Skeletal muscle cell (primary cell): ENCODE measurements around the gene DENND1A.

Experiments
- DNase-seq: peaks from one replicate; pipeline ENCODE4 v3.0.0-alpha.2; 2010; ENCODE audit warnings: low read depth
- H3K4me3 ChIP-seq: 2 replicates; pipeline ENCODE4 v1.5.1; 2011; ENCODE audit warnings: low read depth, mild to moderate bottlenecking, control low read depth, low read length, moderate library complexity

Gene DENND1A

GRCh38 chr9:123615381-123615780 lies 314.5 kb downstream of the DENND1A start:
- no peak for DNase-seq
- no peak overlapping the region for H3K4me3 ChIP-seq

- no peak overlapping the region for H3K4me3 ChIP-seq
Measured at GRCh38 chr9:123614306-123615263, 315.3 kb downstream of the DENND1A start.

GRCh38 chr9:123611226-123611625 lies 318.7 kb downstream of the DENND1A start:
- DNase-seq: peak; percentile 7
- H3K4me3 ChIP-seq: no peak overlapping the region

More at GRCh38 chr9:123614306-123615263, 315.3 kb downstream of the DENND1A start:
- no peak for DNase-seq

DNA sequence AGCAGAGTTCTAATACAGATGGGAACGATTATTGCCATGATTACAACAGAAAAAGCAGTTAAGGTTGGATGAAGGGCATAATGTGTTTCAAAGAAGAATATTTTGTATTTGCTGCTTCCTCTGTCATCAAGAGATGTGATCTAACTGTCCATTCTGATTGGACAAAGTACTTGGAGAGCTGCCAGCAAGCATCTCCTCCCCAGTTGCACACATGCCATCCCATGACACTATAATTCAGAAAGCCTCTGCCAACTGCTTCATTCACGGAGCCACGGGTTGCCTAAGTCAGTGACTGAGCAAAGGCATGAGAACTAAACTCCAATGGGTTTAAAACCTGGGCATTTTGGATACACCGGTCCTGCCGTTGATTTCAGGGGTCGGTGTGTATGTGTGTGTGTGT lies 320.1 kb downstream of the DENND1A start:
- no peak overlapping the region for H3K4me3 ChIP-seq
- DNase-seq: no peak

DNA sequence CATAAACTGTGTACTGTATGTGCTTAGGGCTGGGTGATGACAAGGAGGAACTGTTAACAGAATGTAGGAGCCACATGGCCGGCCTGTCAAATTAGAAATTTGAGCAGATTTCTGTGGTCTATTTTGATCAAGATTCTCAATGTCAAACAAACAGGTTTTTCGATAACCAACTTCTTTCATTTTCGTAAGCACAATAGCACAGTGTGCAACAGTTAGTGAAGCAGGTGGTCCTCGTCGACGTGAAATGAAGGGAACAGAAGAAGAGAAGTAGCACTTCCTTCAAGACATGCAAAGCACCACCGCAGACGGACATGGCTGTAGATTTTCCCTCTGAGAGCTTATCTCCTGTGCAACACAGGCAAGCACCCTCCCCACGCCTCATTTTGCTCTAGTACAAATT lies 321.8 kb downstream of the DENND1A start:
- H3K4me3 ChIP-seq: no peak overlapping the region
- DNase-seq: no peak

DNA sequence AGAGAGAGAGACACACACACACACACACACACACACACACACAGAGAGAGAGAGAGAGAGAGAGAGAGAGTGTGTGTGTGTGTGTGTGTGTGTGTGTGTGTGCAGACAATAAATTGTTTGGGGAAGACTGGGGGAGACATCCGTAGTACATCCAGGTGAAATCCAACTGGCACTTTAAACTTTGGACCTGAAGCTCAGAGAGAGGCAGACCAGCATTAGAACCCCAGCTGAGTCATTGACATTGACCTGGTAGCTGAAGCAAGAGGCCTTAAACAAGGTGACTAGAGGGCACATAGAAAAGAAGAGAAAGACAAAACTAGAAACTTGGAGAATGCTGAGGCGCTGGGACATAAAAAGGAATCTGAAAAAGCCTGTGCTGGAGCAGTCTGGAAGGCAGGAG lies 322.4 kb downstream of the DENND1A start:
- DNase-seq: no peak
- H3K4me3 ChIP-seq: no peak overlapping the region

- DNase-seq: no peak
- no peak overlapping the region for H3K4me3 ChIP-seq
Measured at GRCh38 chr9:123606141-123606540, 323.8 kb downstream of the DENND1A start.

DNA sequence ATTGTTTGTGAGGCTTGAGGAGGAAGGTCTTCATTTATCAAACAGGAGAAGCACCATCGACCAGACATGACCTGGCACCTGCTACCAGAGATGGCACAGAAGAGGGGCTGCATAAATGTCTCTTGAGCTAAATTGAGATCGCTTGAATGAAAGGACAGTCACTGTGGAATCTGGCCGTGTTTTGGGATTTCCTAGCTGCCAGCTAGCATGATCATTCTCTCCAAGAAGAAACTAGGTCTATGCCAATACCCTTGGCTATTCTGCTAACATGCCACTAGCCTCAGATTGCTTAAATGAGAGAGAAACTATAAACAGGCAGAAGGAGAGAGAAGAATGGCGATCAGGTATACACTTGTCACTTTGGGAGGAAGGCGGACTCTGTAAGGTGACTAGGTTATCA lies 324.6 kb downstream of the DENND1A start:
- no peak overlapping the region for H3K4me3 ChIP-seq
- no peak for DNase-seq

GRCh38 chr9:123604861-123605260 lies 325.1 kb downstream of the DENND1A start:
- no peak overlapping the region for H3K4me3 ChIP-seq

DNA sequence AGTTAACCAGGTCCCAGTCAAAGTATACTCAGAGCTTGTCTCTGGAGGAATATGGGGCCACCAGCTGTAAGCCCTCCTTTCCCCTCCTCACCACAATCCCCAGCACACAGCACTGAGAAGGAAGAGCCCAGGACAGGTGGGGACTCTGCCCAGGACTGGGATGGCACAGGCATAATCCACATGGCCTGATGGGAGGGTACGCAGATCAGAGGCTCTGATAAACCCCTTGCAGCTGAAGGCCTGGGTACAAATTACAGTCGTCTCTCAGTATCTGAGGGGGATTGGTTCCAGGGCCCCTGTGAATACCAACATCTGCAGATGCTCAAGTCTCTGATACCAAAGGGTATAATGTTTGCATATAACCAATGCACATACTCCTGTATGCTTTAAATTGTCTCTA lies 328.1 kb downstream of the DENND1A start:
- no peak overlapping the region for H3K4me3 ChIP-seq
- no peak for DNase-seq

More at GRCh38 chr9:123604861-123605260, 325.1 kb downstream of the DENND1A start:
- DNase-seq: no peak

GRCh38 chr9:123599781-123600180 lies 330.1 kb downstream of the DENND1A start:
- no peak for DNase-seq

GRCh38 chr9:123597876-123598556 lies 331.9 kb downstream of the DENND1A start:
- no peak for DNase-seq
- H3K4me3 ChIP-seq: no peak overlapping the region

More at GRCh38 chr9:123599781-123600180, 330.1 kb downstream of the DENND1A start:
- no peak overlapping the region for H3K4me3 ChIP-seq

DNA sequence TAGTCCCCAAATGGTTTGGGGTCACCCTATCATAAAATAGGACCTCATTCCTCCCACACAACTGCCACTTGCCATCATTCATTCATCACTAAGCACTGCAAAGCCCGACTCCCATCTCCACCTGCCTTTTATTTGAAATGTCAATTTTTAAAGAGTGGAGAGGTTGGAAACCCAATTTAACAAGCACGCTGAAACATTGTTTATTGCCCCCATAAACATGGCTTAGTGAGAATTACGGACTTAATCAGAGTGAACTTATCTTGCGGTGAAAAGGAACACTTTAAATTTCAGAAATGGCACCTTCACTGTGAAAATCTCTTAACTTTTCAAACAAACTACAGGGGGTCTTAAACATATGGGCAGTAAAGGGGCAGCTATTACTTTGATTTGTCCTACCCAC lies 332.9 kb downstream of the DENND1A start:
- no peak overlapping the region for H3K4me3 ChIP-seq
- DNase-seq: no peak

DNA sequence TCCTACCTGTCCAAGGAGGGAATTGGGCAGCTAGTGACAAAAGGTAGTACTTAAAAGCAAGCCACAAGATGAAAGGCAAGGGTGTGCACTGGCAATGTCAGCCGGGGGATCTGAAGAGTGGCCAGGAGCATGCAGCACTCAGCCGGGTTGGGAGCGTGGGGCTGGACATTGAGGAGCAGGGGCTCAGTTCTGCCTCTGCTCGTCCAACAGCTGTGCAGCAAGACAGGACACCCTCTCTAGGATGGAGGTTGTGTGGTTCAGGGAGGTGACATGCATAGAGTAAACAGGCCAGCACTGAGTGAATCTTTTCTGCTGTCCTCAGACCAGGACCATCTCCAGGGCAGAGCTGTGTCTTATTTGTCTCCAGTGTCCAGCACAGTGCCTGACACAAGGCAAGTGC lies 338.6 kb downstream of the DENND1A start:
- no peak overlapping the region for H3K4me3 ChIP-seq
- no peak for DNase-seq

DNA sequence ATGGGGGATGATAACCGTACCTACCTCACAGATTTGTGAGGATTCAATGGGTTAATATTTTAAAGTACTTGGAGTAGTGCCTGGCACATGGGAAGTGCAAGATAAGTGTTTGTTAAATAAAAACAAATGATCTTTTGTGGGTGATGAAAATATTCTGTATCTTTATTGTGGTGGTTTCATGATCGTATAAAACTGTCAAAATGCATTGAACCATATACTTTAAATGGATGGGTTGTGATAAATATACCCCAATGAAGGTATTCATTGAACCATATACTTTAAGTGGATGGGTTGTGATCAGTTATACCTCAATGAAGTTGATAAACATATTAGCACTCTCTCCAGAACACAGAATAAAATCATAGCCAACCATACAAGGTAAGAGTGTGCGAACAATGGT lies 339.4 kb downstream of the DENND1A start:
- DNase-seq: no peak

GRCh38 chr9:123589361-123590239 lies 340.3 kb downstream of the DENND1A start:
- DNase-seq: no peak

More for the DNA sequence above, 339.4 kb downstream of the DENND1A start:
- H3K4me3 ChIP-seq: no peak overlapping the region

GRCh38 chr9:123586275-123586674 lies 343.7 kb downstream of the DENND1A start:
- no peak overlapping the region for H3K4me3 ChIP-seq
- no peak for DNase-seq

More at GRCh38 chr9:123589361-123590239, 340.3 kb downstream of the DENND1A start:
- H3K4me3 ChIP-seq: no peak overlapping the region

DNA sequence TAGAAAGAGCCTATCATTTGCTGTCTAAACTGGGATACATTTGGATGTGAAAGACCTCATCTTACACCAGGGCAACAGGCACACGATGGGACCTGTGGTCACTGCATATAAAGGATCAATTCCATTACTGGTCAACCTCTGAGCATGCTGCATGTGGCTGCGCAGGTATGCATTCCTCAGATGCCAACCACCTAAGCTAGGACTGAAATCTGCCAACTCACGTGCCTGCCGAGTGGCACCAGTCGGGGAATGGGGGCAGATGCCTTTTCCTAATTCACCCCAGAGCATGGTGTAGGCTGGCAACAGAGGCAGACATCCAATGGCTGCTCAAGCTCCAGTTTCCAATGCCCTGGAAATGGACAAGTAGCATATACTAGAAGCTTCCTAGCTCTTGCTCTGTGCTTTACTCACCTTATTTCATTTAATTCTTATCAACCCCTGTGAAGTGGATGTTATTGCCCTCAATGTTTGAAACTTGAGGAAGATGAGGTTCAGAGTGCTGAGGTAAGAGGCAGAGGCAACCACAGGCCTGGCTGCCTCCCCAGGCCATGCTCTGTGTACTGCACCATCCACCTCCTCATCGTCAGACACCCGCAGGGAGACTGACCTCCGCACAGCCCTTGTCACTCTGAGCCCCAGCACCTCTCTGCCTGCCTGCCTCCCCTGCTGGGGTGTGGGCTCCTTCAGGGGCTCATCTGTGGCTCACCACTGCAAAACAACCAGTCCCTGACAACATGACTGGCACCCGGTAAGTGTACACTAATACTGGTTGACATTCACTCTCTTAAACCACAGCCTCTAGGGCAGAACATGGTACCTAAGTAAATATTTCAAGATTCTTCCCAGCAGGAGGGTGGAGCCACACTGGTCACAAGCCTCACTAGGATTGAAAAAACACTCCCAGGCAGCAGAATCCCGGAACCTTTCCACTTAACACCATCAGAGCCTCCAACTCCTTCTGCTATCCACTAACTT lies 345.4 kb downstream of the DENND1A start:
- DNase-seq: no peak
- no peak overlapping the region for H3K4me3 ChIP-seq
